Tibial nerve (tissue), 4 donors: ENCODE data around the gene RGS7. TPM values are rescaled to one million over a fixed set of nuclear protein-coding genes. Genes with fewer than 3 reads are reported as not detected.

Experiments used
- DNase-seq, 2 donors: peaks; one replicate each; pipeline ENCODE4 v3.0.0-alpha.2; 2019; ENCODE audit warnings: low spot score in 2 of 2
- H3K27ac ChIP-seq, 4 donors: fragments of 200-600 bp; sonication (generic) in 3 of 4; one replicate each; pipeline ENCODE4 v1.5.1; 2017 to 2019; ENCODE audit warnings: mild to moderate bottlenecking in 1 of 4
- H3K27me3 ChIP-seq, 2 donors: fragments of 200-600 bp; sonication (generic) in 1 of 2; one replicate each; pipeline versions ENCODE4 v1.5.1 to v1.6.0; 2017 to 2019
- H3K36me3 ChIP-seq, 3 donors: fragments of 200-600 bp; sonication (generic); one replicate each; pipeline ENCODE4 v1.5.1; 2018 to 2019
- H3K4me1 ChIP-seq, 4 donors: fragments of 200-600 bp; sonication (generic) in 3 of 4; one replicate each; pipeline ENCODE4 v1.5.1; 2017 to 2019
- H3K4me3 ChIP-seq, 4 donors: fragments of 200-600 bp; sonication (generic) in 3 of 4; one replicate each; pipeline ENCODE4 v1.5.1; 2017 to 2019; ENCODE audit warnings: mild to moderate bottlenecking in 1 of 4, moderate library complexity in 1 of 4
- H3K9me3 ChIP-seq, 4 donors: fragments of 200-600 bp; sonication (generic) in 3 of 4; one replicate each; pipeline ENCODE4 v1.5.1; 2017 to 2019
- CTCF ChIP-seq, 5 experiments: fragments of 200-600 bp in 3 of 5; fragments of 450-650 bp in 2 of 5; sonication (generic) in 3 of 5; IDR thresholded peaks; one replicate each; pipeline ENCODE4 v1.5.1; 2016 to 2019; ENCODE audit warnings: antibody characterized with exemption in 5 of 5, mild to moderate bottlenecking in 3 of 5, moderate library complexity in 2 of 5
- EP300 ChIP-seq, 2 donors: sonication (generic); formaldehyde crosslinking; IDR thresholded peaks; one replicate each; pipeline ENCODE4 v1.6.1; 2017; ENCODE audit warnings: antibody characterized with exemption in 2 of 2, mild to moderate bottlenecking in 1 of 2
- POLR2A ChIP-seq, 2 donors: fragments of 450-650 bp; IDR thresholded peaks; one replicate each; pipeline ENCODE4 v1.6.1; 2017; ENCODE audit warnings: antibody characterized with exemption in 2 of 2, mild to moderate bottlenecking in 2 of 2, moderate library complexity in 2 of 2
- WGBS, 2 donors: methylation state at CpG; one replicate each; pipeline ENCODE4 v1.1.5; 2018; 5-methylcytosine and 5-hydroxymethylcytosine counted together
- total RNA-seq, 4 donors: library from RNA; depleted of rRNA; stranded (reverse); fragments of >200 nt; gene quantifications; one replicate each; pipeline ENCODE4 v1.1.0, GENCODE V29; 2016

The RGS7 gene
- total RNA-seq, 4 donors from 2014 or later = 0.39 to 1.5 (median 1.0) TPM; not detected in 1

GRCh38 chr1:241391926-241392710, 35.1 kb upstream of the RGS7 start:
- WGBS, 2 donors = 77 to 83% methylated on average over 5 of the region's 5 CpGs
- no peak overlapping the region for H3K4me3 ChIP-seq
- no peaks in the 10 kb centered on the region for H3K27me3 ChIP-seq
- H3K27ac ChIP-seq = no peak overlapping the region
- no peaks in the 10 kb centered on the region for H3K36me3 ChIP-seq
- H3K4me1 ChIP-seq = no peaks in the 10 kb centered on the region
- no peaks in the 10 kb centered on the region for H3K9me3 ChIP-seq
- DNase-seq = no peak
- TF ChIP-seq POLR2A (IDR thresholded peaks at IDR 0.05) (no peak), CTCF (IDR thresholded peaks at IDR 0.05) (no peak), EP300 (IDR thresholded peaks at IDR 0.05) (no peak)

GRCh38 chr1:241390526-241390925, 33.5 kb upstream of the RGS7 start:
- no peaks in the 10 kb centered on the region for H3K27me3 ChIP-seq
- no peaks in the 10 kb centered on the region for H3K4me1 ChIP-seq
- H3K27ac ChIP-seq = no peak overlapping the region
- H3K9me3 ChIP-seq = no peaks in the 10 kb centered on the region
- no peaks in the 10 kb centered on the region for H3K36me3 ChIP-seq
- DNase-seq = no peak
- no peak overlapping the region for H3K4me3 ChIP-seq
- TF ChIP-seq CTCF (IDR thresholded peaks at IDR 0.05) (no peak), EP300 (IDR thresholded peaks at IDR 0.05) (no peak), POLR2A (IDR thresholded peaks at IDR 0.05) (no peak)
- 80 to 87% methylated on average over 2 of the region's 2 CpGs for WGBS, 2 donors

GRCh38 chr1:241389400-241389799, 32.4 kb upstream of the RGS7 start:
- WGBS, 2 donors = 66 to 74% methylated on average over 3 of the region's 3 CpGs
- Histone ChIP-seq H3K27me3 (no peaks in the 10 kb centered on the region), H3K4me3 (no peak overlapping the region), H3K27ac (no peak overlapping the region), H3K9me3 (no peaks in the 10 kb centered on the region), H3K4me1 (no peaks in the 10 kb centered on the region), H3K36me3 (no peaks in the 10 kb centered on the region)
- no peak for TF ChIP-seq POLR2A (IDR thresholded peaks at IDR 0.05)
- no peak for TF ChIP-seq EP300 (IDR thresholded peaks at IDR 0.05)
- TF ChIP-seq CTCF (IDR thresholded peaks at IDR 0.05) = no peak
- no peak for DNase-seq

GRCh38 chr1:241387216-241387615, 30.2 kb upstream of the RGS7 start:
- DNase-seq = no peak
- Histone ChIP-seq H3K9me3 (no peaks in the 10 kb centered on the region), H3K4me1 (no peaks in the 10 kb centered on the region), H3K27me3 (no peaks in the 10 kb centered on the region), H3K36me3 (no peaks in the 10 kb centered on the region), H3K4me3 (no peak overlapping the region), H3K27ac (no peak overlapping the region)
- TF ChIP-seq EP300 (IDR thresholded peaks at IDR 0.05) (no peak), POLR2A (IDR thresholded peaks at IDR 0.05) (no peak), CTCF (IDR thresholded peaks at IDR 0.05) (no peak)

- 47 to 49% methylated on average over 2 of the region's 2 CpGs for WGBS, 2 donors
Observed at GRCh38 chr1:241376701-241377100, 19.7 kb upstream of the RGS7 start.

More at GRCh38 chr1:241376701-241377100, 19.7 kb upstream of the RGS7 start:
- H3K36me3 ChIP-seq = no peaks in the 10 kb centered on the region
- no peak for DNase-seq
- H3K27ac ChIP-seq = no peak overlapping the region
- TF ChIP-seq POLR2A (IDR thresholded peaks at IDR 0.05) (no peak), EP300 (IDR thresholded peaks at IDR 0.05) (no peak), CTCF (IDR thresholded peaks at IDR 0.05) (no peak)
- H3K4me3 ChIP-seq = no peak overlapping the region
- peaks cover 0 to 4% (median 0%) of the 10 kb centered on the region in 4 donors for H3K9me3 ChIP-seq
- H3K4me1 ChIP-seq = no peaks in the 10 kb centered on the region
- H3K27me3 ChIP-seq = no peaks in the 10 kb centered on the region
